ENCODE results near the gene XXYLT1.

DNA sequence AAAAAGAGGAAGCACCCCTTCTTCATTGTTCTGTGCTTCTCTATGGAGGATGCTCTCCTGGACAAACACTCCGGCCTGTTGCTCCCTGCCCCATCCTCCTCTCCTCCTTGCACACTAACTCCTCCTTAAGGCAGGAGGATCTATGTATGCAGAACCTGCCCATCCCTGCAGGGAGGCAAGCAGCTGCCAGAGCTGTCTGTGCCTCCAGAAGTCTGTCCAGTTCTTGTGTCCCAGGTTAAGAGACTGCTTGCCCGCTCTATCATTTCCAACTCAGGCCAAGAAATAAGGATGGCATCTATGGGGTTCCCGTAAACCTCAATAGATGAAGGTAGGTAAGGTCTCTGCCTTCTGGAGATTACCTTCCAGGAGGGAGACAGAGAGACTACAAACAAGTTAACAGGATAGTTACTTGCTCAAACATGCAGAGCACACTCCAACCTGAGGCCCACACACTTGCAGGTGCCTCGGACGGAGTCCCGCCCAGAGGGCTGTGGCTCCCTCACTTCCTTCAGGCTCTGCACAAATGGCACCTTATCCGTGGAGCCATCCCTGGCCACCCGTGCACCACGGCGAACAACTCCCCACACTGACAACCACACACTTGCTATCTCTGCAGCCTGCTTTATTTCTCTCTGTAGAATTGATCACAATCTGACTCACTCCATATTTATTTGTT, 6.9 kb downstream of the XXYLT1 start:
- TF ChIP-seq, protein P1, sequence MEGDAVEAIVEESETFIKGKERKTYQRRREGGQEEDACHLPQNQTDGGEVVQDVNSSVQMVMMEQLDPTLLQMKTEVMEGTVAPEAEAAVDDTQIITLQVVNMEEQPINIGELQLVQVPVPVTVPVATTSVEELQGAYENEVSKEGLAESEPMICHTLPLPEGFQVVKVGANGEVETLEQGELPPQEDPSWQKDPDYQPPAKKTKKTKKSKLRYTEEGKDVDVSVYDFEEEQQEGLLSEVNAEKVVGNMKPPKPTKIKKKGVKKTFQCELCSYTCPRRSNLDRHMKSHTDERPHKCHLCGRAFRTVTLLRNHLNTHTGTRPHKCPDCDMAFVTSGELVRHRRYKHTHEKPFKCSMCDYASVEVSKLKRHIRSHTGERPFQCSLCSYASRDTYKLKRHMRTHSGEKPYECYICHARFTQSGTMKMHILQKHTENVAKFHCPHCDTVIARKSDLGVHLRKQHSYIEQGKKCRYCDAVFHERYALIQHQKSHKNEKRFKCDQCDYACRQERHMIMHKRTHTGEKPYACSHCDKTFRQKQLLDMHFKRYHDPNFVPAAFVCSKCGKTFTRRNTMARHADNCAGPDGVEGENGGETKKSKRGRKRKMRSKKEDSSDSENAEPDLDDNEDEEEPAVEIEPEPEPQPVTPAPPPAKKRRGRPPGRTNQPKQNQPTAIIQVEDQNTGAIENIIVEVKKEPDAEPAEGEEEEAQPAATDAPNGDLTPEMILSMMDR (IDR thresholded peaks at IDR 0.05; ENCODE audit: low read length), result no peak
- no peak for TF ChIP-seq EZH2 (IDR thresholded peaks at IDR 0.05; ENCODE audit: borderline replicate concordance, low read length)
